ENCODE results near the gene ADIPOR1.
"Not testable (repeated sequence)": the region's sequence is repeated elsewhere in the genome, so short reads cannot be mapped to it uniquely, and the experiment has no call there.

ADIPOR1 gene

GRCh38 chr1:202957733-202958543 lies at the start of gene ADIPOR1:
Gene ADIPOR1 (minus strand): TSS chr1:202958312. CDS start chr1:202951070, 7,242 bp downstream.
- DNase-seq = peak; percentile 65

- DNase-seq = peak; percentile 83
Observed at GRCh38 chr1:203006948-203007871, 49.1 kb upstream of the ADIPOR1 start, which contains the start of gene TMEM183A. Gene TMEM183A (plus strand): TSS chr1:203007374. CDS start chr1:203007466, 92 bp downstream.

- not testable (repeated sequence) for DNase-seq
Observed at GRCh38 chr1:203005395-203006142, 47.5 kb upstream of the ADIPOR1 start.

GRCh38 chr1:203002951-203003350 lies 44.8 kb upstream of the ADIPOR1 start:
- DNase-seq = no peak

GRCh38 chr1:203001986-203002385 lies 43.9 kb upstream of the ADIPOR1 start:
- DNase-seq = no peak

GRCh38 chr1:203000217-203000944 lies 42.3 kb upstream of the ADIPOR1 start:
- DNase-seq = no peak

- no peak for DNase-seq
Observed at GRCh38 chr1:202998836-202999750, 41.0 kb upstream of the ADIPOR1 start.

- DNase-seq = no peak
Observed at GRCh38 chr1:202994756-202995155, 36.6 kb upstream of the ADIPOR1 start.

- no peak for DNase-seq
Observed at GRCh38 chr1:202991112-202991511, 33.0 kb upstream of the ADIPOR1 start.

- DNase-seq = no peak
Observed at GRCh38 chr1:202989879-202990278, 31.8 kb upstream of the ADIPOR1 start.

- no peak for DNase-seq
Observed at GRCh38 chr1:202987922-202988583, 29.9 kb upstream of the ADIPOR1 start.

- no peak for DNase-seq
Observed at GRCh38 chr1:202987255-202987654, 29.1 kb upstream of the ADIPOR1 start.

- DNase-seq = not testable (repeated sequence)
Observed at GRCh38 chr1:202986120-202986519, 28.0 kb upstream of the ADIPOR1 start.

GRCh38 chr1:202982715-202983430 lies 24.8 kb upstream of the ADIPOR1 start:
- DNase-seq = no peak

- DNase-seq = no peak
Observed at GRCh38 chr1:202981939-202982338, 23.8 kb upstream of the ADIPOR1 start.

- DNase-seq = no peak
Observed at GRCh38 chr1:202979459-202979858, 21.3 kb upstream of the ADIPOR1 start.

GRCh38 chr1:202976633-202977032 lies 18.5 kb upstream of the ADIPOR1 start:
- no peak for DNase-seq

GRCh38 chr1:202974856-202975255 lies 16.7 kb upstream of the ADIPOR1 start:
- no peak for DNase-seq

GRCh38 chr1:202972046-202972445 lies 13.9 kb upstream of the ADIPOR1 start:
- no peak for DNase-seq

GRCh38 chr1:202968895-202969295 lies 10.8 kb upstream of the ADIPOR1 start:
- no peak for DNase-seq

All from NCI-H2029 treated with DMSO at 0.1 percent for 48 hours (cell line).